T47D (cell line): Measurements from ENCODE around the gene SPEF1.

Experiments
- DNase-seq, 2 experiments: peaks; one replicate each; pipeline versions ENCODE4 v3.0.0 to v3.0.0-alpha.2; 2011 to 2012; ENCODE audit warnings: low read depth in 1 of 2, low spot score in 1 of 2
- JUND ChIP-seq: IDR thresholded peaks from 2 replicates; pipeline ENCODE4 v1.6.1; 2012; ENCODE audit warnings: low read depth
- in situ Hi-C: cut with HindIII; loops from 2 replicates; pipeline ENCODE4 v1.10.0; 2016; ENCODE audit warnings: low sequenced_read_pairs, low pct_unique_long_range_greater_than_20kb

SPEF1 gene

DNA sequence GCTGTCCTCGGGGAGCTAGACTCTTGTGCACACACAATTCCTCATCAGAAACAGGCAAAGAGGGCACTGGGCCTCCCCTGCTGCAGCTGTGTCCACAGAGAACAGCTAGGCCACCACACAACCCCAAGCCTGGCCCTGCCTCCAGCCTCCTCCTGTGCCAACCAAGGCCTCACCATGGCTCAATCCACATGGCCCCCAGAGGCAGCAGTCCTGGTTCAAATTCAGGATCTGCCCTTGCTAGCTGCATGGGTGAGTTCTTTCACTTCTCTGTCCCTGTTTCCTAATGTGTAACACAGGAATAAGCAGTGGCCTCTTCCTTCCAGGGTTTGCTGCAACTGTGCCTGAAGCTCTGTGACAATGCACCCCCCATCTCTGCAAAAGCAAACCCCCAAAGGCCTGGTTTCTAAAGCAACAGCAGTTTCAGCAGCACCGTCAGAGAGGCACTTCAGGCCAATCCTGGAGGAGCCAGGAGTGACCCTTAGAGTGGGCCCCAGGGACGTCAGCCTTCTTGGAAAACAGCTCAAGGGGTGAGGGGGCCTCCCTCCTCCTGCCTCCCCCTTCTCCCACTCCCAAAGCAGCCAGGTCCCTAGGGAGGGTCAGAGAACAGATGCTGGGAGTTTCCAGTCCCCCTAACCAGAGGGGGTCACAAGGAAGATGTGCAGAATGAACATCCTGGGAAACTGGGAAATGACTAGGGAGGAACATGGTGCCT is 15.9 kb downstream of the SPEF1 start:
- no peak for TF ChIP-seq JUND
- in situ Hi-C loops = no loop called here
- no peak for DNase-seq

DNA sequence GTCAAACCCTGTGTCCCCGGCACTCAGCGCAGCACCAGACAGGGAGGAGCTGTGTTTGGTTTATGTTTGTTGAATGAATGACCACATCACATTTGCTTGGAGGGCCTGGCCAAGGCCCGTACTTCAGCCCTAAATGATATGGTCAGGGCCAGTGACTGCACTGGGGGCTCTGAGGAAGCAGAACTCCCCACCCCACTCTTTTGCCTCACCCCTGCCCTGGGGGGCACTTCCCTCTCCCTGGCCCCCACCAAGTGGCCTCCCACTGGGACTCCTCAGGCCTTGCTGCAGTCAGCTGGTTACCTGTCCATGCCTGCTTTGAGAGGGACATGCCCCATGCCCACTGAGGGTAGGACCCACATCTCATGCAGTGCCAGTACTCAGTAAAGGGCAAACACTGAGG is 16.6 kb downstream of the SPEF1 start:
- no peak for TF ChIP-seq JUND
- DNase-seq = no peak
- in situ Hi-C loops = no loop called here

DNA sequence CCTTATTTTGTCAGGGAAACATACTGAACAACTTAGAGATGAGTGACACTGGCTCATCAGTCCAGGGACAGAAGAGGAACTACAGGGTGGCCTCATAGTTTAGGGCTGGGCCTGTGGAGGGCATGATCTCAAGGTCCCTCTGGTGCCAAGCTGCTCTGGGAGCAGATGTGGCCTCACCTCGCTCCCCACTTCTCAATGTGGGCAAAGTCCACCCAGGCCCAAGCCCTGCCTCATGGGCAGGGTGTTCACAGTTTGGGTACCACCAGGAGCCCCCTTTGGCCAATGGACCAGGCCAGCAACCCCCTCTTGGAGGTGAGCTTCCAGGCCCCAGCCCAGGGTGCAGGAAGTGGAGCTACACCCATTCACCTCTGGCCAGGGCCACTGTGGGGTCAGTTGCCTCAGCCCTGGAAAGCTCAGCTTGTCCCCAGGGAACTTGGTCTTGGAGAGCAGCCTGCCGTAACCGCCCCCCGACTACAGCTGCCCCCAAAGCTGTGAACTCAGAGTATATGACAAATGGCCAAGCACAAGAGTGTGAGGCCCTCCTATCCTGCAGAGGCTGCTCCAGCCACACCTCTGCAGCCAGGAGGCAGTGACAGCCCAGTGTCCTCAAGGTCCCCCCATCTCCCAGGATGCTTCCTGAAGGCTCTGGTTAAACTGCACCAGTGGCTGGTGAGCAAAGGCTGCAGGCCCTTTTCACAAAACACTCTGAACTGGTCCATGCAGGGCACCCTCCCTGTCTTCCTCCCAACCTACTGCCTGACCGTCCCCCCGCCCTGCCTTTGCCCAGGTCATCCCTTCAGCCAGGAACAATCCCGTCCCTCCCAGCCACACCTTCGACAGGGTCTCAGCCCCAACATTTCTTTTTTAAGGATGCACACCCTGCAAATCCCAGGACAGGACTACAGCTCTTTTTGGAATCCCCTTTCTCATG is 17.3 kb downstream of the SPEF1 start:
- no peak for TF ChIP-seq JUND
- in situ Hi-C loops = no loop called here
- DNase-seq = no peak

DNA sequence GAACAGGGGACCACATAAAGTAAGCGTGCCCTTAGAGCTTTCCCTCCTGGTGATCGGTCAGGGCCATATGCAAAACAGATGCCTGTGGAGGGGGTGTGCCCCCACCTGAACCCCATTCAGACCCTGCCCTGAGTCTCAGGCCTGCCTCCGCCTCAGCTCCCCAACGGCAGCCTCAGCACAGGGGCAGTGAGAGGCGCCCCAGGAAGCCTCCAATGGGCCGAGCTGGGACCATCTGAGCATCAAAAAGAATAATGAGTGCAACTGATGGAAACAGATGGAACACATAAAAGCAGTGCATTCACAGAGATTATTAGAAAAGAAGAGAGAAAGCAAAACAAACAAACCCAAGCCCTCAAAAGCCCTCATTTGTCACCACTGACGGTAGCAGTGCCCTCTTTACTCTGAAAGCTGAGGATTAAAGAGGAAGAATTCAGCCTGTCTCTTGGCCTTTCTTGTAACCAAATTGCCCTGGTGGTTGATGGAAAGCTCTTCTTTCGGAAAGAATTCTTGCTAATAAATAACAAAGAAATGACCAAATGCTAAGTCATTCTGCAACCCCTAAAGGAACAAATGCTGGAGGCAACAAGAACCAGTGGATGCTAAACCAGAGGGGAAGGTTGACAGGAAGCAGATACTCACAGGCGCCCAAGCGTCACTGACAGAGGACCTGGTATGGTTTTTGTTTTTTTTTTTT is 20.4 kb downstream of the SPEF1 start:
- no peak for DNase-seq
- TF ChIP-seq JUND = no peak
- in situ Hi-C loops = no loop called here

DNA sequence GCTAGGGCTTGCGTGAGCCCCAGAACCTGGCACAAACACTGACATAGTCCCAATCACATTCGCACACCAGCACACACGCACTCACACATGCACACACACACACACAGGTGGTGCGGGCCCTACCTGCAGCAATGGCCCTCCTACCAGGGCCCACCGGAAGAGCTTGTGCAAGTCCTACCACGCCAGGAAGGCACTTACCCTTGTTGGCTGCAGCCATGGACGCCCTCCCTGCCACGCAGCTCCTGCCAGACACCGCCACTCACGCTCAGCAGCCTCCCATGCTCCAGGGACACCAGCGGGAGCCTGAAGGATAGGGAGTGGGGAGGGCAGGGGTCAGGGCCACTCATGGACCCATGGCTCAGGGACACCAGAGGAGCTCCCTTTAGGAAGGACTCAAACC is 21.4 kb downstream of the SPEF1 start:
- DNase-seq = no peak
- TF ChIP-seq JUND = no peak
- in situ Hi-C loops = no loop called here

DNA sequence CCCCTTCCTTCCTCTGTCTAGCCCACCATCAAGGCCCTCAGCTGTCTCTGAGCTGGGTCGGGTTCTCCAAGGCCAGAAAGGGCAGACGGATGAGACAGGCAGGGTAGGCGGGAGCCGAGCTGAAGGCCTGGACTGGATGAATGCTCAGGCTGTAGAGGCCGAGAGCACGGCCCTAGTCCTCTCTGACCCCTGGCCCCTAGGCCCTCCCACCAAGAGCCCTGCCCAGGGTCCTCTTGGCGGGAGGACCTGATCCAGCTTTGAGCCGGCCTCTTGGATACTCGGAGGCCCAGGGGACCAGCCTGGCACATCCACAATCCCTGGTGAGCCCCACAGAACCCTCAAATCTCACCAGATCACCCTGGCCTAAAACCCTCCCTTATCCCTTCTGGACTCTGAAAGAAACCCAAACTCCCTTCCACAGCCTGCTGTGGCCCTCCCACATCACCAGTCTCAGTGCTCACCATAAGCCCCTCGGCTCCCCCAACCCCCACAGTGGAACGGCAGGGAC is 21.9 kb downstream of the SPEF1 start:
- in situ Hi-C loops = no loop called here
- no peak for TF ChIP-seq JUND
- DNase-seq = no peak

DNA sequence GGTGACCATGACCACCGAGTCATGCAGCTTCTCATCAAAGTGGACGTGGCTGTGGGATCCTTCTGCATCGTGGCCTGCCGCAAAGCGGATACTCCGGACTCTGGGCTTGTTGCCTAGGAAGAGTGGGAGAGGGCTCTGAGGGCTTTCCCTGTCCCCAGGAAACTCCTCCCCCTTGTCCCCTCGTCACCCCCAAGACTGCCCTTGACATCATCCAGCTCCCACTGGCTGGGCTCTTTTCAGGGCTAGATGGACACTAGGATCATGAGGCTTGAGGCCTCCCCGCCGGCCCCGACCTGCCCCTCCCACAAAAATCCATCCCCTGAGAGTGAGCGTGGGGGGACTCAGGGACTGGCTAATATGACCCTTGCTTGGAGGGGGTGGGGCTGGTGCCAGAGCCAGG is 22.7 kb downstream of the SPEF1 start:
- TF ChIP-seq JUND = no peak
- in situ Hi-C loops = no loop called here
- DNase-seq = no peak

DNA sequence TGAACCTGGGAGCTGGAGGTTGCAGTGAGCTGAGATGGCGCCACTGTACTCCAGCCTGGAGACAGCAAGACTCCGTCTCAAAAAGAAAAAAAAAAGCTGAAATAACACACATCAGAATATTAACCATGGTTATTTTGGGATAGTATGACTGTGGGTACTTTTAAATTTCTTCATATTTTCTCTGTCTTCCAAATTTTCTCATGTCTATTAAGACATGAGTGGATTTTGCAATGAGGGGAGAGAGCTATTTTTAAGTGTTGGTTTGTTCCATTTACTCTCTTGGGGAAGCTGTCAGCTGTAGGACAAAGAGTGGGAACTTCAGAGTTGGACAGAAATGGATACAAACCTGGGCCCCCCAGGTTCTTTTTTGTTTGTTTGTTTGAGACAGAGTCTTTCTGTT is 24.0 kb downstream of the SPEF1 start:
- no peak for TF ChIP-seq JUND
- in situ Hi-C loops = no loop called here
- no peak for DNase-seq

DNA sequence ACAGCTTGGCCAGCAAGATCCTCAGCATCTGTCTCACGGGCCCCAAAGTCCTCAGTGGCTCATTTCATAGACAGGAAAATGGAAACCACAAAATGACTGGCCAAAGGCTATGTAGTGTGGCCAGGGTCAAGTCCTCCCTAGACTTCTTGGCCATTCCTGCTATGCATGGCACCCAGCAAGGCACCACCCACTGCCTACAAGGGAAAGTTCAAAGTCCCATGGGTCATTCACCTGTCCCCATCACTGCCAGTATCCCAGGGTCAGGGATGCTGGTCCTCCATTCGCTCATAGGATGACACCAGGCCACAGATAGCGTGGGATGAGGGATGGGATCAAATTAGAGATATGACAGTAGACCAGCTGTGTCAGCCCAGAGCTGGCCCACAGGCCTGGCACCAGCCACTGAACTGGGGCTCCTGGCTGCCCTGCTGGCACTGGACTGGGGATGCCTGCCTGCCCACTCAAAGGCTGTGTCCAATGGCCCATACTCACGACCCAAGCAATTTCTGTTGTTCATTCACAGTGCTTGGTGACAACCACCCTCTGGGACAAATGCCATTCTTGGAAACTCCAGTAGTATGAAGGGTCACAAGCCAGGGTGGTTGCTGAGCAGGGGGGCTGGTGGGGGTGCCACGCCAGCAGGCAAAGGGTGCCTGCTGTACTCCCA is 25.3 kb downstream of the SPEF1 start:
- in situ Hi-C loops = no loop called here
- TF ChIP-seq JUND = no peak
- DNase-seq = no peak

DNA sequence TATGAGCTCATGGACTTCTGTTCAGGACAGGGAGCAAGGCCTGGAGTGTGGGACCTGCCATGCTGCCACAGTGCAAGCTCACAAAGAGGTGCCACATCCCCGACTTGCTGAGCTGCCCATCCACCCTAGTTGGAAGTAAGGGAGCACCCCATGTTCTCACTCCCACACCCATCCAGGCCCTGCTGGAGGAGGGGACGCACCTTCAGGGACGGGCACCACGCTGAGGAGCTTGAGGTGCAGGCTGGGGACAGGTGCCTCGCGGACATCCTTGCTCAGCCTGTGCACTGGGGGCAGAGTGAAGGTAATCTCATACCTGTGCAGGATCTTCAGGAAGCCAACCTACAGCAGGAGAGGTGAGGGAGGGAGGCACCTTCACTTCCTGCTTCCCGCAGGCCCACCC is 26.0 kb downstream of the SPEF1 start:
- no peak for TF ChIP-seq JUND
- DNase-seq = no peak
- in situ Hi-C loops = no loop called here

DNA sequence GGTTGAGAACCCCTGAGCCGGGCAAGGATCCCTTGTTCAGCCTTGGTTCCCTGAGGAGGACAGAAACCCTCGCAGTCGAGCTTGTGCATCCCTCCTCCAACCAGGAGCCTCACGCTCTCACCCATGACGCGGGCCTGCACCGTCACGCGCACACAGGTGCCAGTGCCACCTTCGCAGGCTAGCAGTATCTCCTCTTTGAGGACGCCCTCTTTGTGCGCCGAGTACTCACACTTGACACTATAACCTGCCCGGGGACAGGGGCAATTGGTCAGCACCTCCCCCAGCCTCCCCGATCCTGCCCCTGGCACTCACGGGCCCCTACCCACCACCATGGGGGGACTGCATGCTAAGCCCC is 27.0 kb downstream of the SPEF1 start:
- DNase-seq = no peak
- TF ChIP-seq JUND = no peak
- in situ Hi-C loops = no loop called here

DNA sequence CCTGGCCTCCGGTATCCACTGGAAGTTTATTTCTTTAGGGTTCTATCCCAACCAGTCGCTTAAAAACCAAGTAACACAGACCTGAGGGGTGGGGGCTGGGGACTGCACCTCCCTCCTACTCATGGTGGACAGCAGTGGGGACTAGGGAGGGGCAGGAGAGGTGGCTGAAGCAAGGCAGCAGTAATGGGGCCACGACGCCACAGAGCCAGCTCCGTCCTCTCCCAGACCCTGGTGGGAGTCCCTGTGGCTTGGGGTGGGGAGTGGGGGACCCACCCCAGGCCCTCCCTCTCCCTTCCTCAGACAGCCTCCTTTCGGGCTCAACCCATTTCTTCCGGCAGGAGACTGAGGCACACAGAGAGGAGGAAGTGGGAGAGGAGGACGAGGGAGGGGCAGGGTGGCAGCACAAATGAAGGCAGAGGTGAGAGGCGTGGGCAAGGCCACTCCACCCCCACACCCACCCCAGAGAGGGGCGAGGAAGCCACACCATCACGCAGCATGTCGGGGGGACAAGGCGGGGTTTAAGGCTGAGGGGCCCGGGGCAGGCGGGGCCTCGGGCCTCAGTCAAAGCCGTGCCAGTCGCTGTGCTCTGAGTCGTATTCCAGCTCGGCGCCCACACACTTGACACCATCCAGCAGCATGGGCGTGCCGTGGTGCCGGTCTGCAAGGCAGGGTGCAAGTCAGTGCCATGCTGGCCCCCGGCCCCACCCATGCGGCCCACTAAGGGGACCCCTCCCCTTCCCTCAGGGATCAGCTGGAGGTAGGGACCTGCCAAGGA is 27.6 kb downstream of the SPEF1 start:
- DNase-seq = no peak
- in situ Hi-C loops = no loop called here
- no peak for TF ChIP-seq JUND
